ENCODE results near the gene HYKK. TPM values are rescaled to one million over a fixed set of nuclear protein-coding genes. Genes with fewer than 3 reads are reported as not detected.
"Not testable (repeated sequence)": the region's sequence is repeated elsewhere in the genome, so short reads cannot be mapped to it uniquely, and the experiment has no call there.

Gene HYKK
- polyA plus RNA-seq, 1 experiment: 3.2 TPM

DNA sequence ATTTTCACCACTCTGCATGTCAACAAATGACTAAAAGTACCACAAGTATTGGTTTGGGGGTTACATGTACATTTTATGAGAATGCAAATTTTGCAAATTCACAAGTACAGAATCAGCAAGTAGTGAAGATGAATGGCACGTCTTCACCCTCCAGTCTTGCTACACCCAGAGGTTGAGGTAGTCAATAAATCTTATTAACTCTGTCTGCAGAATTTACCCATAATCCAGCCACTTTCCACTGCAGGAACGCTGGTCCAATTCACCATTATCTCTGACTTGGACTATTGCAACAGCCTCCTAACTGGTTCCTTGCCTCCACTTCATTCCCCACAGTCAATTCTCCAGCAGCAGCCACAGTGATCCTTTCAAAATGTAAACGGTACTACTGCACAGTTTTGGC, 43.4 kb downstream of the HYKK start:
- Histone ChIP-seq H3K27me3 (ENCODE audit: control insufficient read depth, insufficient read depth, low read length) (no peaks in the 10 kb centered on the region), H3K4me3 (ENCODE audit: low read depth, low read length) (no peak overlapping the region), H3K36me3 (ENCODE audit: control insufficient read depth, insufficient read depth, low read length) (peaks cover 7% of the 10 kb centered on the region)
- ChIA-PET CTCF (interaction anchor here (1.6 kb wide), 1 partner anchor 14 kb away, joined by 5 read pairs; the partner anchor contains the start of gene CHRNA5), POLR2A (no interaction called here)
- TF ChIP-seq, protein P1, sequence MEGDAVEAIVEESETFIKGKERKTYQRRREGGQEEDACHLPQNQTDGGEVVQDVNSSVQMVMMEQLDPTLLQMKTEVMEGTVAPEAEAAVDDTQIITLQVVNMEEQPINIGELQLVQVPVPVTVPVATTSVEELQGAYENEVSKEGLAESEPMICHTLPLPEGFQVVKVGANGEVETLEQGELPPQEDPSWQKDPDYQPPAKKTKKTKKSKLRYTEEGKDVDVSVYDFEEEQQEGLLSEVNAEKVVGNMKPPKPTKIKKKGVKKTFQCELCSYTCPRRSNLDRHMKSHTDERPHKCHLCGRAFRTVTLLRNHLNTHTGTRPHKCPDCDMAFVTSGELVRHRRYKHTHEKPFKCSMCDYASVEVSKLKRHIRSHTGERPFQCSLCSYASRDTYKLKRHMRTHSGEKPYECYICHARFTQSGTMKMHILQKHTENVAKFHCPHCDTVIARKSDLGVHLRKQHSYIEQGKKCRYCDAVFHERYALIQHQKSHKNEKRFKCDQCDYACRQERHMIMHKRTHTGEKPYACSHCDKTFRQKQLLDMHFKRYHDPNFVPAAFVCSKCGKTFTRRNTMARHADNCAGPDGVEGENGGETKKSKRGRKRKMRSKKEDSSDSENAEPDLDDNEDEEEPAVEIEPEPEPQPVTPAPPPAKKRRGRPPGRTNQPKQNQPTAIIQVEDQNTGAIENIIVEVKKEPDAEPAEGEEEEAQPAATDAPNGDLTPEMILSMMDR (IDR thresholded peaks at IDR 0.05; ENCODE audit: insufficient read depth, low read depth, low read length): no peak
- no peak for DNase-seq (ENCODE audit: low read depth)

DNA sequence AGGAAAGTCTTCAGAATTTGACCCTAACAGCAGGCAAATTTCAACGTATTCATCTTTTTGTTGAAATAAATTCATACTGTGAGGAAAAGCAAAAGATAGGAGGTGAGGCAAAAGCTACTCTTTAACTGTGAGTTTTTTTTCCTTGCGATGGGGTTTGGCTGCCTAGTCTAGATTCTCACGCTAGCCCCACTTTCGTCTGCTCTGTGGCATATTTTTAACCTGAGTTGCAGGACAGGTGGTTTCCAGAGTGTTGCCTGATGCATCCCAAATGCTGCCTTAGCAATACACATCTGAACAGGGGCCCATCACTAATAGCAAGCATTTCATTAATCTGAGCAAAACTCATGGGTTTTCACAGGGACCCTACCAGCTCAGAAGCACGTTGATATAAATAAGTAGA, 44.5 kb downstream of the HYKK start:
- Histone ChIP-seq H3K27me3 (ENCODE audit: control insufficient read depth, insufficient read depth, low read length) (no peaks in the 10 kb centered on the region), H3K36me3 (ENCODE audit: control insufficient read depth, insufficient read depth, low read length) (peaks cover 3% of the 10 kb centered on the region), H3K4me3 (ENCODE audit: low read depth, low read length) (no peak overlapping the region)
- CTCF ChIA-PET: interaction anchor here (1.1 kb wide), 1 partner anchor 11 kb away, joined by 3 read pairs; no protein-coding TSS in a partner anchor
- no peak for DNase-seq (ENCODE audit: low read depth)
- POLR2A ChIA-PET: no interaction called here
- TF ChIP-seq, protein P1 (IDR thresholded peaks at IDR 0.05; ENCODE audit: insufficient read depth, low read depth, low read length): no peak

DNA sequence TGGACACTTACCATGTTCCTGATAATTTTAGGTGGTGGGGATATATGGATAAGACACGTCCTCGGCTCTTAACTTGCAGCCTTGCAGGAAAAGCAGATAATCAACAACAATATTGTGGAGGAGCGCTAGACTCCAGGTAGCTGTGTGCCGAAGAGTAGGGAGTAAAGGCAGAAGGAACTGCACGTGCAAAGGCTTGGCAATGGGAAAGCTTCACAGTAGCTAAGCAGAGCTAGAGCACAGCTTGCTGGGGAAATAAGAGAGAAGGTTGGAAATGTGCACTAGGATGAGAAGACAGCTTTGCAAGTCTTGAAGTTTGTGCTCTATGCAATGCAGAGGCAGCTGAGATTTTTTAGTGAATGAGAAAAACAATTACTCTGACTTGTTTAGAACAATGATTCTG, 45.2 kb downstream of the HYKK start:
- Histone ChIP-seq H3K27me3 (ENCODE audit: control insufficient read depth, insufficient read depth, low read length) (no peaks in the 10 kb centered on the region), H3K4me3 (ENCODE audit: low read depth, low read length) (no peak overlapping the region), H3K36me3 (ENCODE audit: control insufficient read depth, insufficient read depth, low read length) (peaks cover 3% of the 10 kb centered on the region)
- no peak for DNase-seq (ENCODE audit: low read depth)
- TF ChIP-seq, protein P1 (IDR thresholded peaks at IDR 0.05; ENCODE audit: insufficient read depth, low read depth, low read length): no peak
- POLR2A ChIA-PET: no interaction called here
- CTCF ChIA-PET: no interaction called here

DNA sequence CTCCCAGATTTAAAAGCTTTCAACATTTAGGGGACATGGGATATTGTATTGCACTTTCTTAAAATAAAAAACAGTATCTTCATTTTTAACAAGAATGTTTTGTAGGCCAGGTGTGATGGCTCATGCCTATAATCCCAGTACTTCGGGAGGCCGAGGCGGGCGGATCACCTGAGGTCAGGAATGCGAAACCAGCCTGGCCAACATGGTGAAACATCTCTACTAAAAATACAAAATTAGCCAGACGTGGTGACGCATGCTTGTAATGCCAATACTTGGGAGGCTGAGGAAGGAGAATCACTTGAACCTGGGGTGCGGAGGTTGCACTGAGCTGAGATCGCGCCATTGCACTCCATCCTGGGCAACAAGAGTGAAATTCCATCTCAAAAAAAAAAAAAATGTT, 52.8 kb downstream of the HYKK start:
- H3K36me3 ChIP-seq (ENCODE audit: control insufficient read depth, insufficient read depth, low read length); H3K4me3 ChIP-seq (ENCODE audit: low read depth, low read length); DNase-seq (ENCODE audit: low read depth); H3K27me3 ChIP-seq (ENCODE audit: control insufficient read depth, insufficient read depth, low read length); POLR2A ChIA-PET; CTCF ChIA-PET: not testable (repeated sequence)

DNA sequence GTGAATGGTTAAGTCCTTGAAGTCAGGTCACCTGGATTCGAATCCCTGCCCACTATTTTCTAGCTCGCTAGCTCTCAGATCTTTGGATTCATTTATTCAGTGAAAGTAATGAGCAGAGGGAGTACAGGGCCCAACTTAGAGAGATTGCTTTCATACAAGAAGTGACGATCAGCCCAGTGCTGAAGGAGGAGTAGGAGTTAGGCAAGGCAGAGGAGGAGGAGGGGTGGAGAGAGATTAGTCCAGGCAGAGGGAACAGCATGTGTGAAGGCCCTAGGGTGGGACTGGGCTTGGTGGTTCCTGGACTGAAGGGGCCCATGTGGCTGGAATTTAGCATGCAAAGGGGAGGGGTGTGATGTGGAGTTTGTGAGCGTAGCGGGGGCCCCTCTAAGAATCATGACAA, 54.1 kb downstream of the HYKK start:
- no peaks in the 10 kb centered on the region for H3K36me3 ChIP-seq (ENCODE audit: control insufficient read depth, insufficient read depth, low read length)
- DNase-seq (ENCODE audit: low read depth): no peak
- H3K4me3 ChIP-seq (ENCODE audit: low read depth, low read length): no peak overlapping the region
- no peaks in the 10 kb centered on the region for H3K27me3 ChIP-seq (ENCODE audit: control insufficient read depth, insufficient read depth, low read length)
- POLR2A ChIA-PET: no interaction called here
- CTCF ChIA-PET: no interaction called here
- TF ChIP-seq, protein P1 (IDR thresholded peaks at IDR 0.05; ENCODE audit: insufficient read depth, low read depth, low read length): no peak

DNA sequence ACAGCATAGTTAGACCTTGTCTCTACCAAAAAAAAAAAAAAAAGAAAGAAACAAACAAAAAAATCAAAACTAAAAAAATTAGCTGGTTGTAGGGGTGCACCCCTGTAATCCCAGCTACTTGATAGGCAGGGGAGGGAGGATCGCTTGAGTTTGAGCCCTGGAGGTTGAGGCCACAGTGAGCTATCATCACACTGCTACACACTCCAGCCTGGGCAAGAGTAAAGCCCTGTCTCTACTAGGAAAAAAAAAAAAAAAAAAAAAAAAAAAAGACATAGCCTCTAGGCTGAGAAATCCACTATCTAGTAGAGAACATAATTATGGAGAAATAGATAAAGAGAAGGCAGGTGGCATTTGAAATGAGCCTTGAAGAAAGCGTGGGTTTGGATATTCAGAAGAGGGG, 55.7 kb downstream of the HYKK start:
- Histone ChIP-seq H3K4me3 (ENCODE audit: low read depth, low read length) (no peak overlapping the region), H3K36me3 (ENCODE audit: control insufficient read depth, insufficient read depth, low read length) (no peaks in the 10 kb centered on the region), H3K27me3 (ENCODE audit: control insufficient read depth, insufficient read depth, low read length) (no peaks in the 10 kb centered on the region)
- POLR2A ChIA-PET: no interaction called here
- CTCF ChIA-PET: interaction anchor here (1.0 kb wide), 1 partner anchor 11 kb away, joined by 3 read pairs; no protein-coding TSS in a partner anchor
- DNase-seq (ENCODE audit: low read depth): no peak
- TF ChIP-seq, protein P1 (IDR thresholded peaks at IDR 0.05; ENCODE audit: insufficient read depth, low read depth, low read length): no peak

Data from BJ (cell line).